ENCODE measurements around the gene PDK3.
A peak's percentile ranks its signal among the peaks of the same experiment; 100 is the strongest.

PDK3 gene

GRCh38 chrX:24485323-24485722, 20.2 kb downstream of the PDK3 start:
- H3K4me3 ChIP-seq (ENCODE audit: low read depth, low read length): no peak overlapping the region
- TF ChIP-seq CTCF (IDR thresholded peaks at IDR 0.05; ENCODE audit: low read depth, low read length, missing control alignments): no peak
- DNase-seq (ENCODE audit: low read depth): no peak
- in situ Hi-C loops (cut with HindIII; ENCODE audit: low sequenced_read_pairs): no loop called here

DNA sequence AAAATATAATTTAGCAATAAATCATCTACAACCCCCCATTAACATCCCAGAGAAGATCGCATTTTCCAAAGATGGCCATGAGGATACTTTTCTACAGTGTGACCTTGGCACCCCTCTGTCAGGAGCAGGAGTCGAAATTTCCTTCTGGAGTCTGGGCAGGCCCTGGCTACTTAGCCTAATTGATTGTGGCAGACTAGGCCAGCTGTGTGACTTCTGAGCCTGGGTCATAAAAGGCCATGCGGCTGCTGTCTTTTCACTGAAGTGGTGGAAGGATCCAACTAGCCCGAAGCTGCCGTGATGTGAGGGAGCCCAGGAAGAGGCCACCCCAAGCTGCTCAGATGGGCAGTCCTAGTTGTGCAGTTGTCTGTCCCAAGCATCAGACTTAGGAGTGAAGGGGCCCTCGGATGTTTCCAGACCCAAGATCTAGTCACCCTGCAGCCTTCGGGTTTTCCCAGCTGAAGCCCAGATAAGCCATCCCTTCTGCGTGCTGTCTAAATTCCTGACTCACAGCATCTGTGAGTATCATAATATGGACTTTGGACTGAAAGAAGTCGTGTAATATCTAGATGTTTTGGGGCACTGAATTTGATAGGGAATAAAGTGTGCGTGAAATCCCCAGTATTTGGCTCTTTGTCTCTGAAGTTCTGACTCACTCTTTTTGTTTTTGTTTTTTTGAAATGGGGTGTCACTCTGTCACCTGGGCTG, 21.0 kb downstream of the PDK3 start:
- H3K4me3 ChIP-seq (ENCODE audit: low read depth, low read length): no peak overlapping the region
- no peak for TF ChIP-seq CTCF (IDR thresholded peaks at IDR 0.05; ENCODE audit: low read depth, low read length, missing control alignments)
- in situ Hi-C loops (cut with HindIII; ENCODE audit: low sequenced_read_pairs): no loop called here
- no peak for DNase-seq (ENCODE audit: low read depth)

GRCh38 chrX:24487571-24487970, 22.5 kb downstream of the PDK3 start:
- no peak overlapping the region for H3K4me3 ChIP-seq (ENCODE audit: low read depth, low read length)
- in situ Hi-C loops (cut with HindIII; ENCODE audit: low sequenced_read_pairs): no loop called here
- no peak for TF ChIP-seq CTCF (IDR thresholded peaks at IDR 0.05; ENCODE audit: low read depth, low read length, missing control alignments)
- no peak for DNase-seq (ENCODE audit: low read depth)

- TF ChIP-seq CTCF (IDR thresholded peaks at IDR 0.05; ENCODE audit: low read depth, low read length, missing control alignments): no peak
- in situ Hi-C loops (cut with HindIII; ENCODE audit: low sequenced_read_pairs): no loop called here
- DNase-seq (ENCODE audit: low read depth): no peak
- no peak overlapping the region for H3K4me3 ChIP-seq (ENCODE audit: low read depth, low read length)
Observed at GRCh38 chrX:24491741-24492140, 26.7 kb downstream of the PDK3 start.

GRCh38 chrX:24493740-24494581, 28.9 kb downstream of the PDK3 start:
- no peak for TF ChIP-seq CTCF (IDR thresholded peaks at IDR 0.05; ENCODE audit: low read depth, low read length, missing control alignments)
- in situ Hi-C loops (cut with HindIII; ENCODE audit: low sequenced_read_pairs): no loop called here
- no peak for DNase-seq (ENCODE audit: low read depth)
- no peak overlapping the region for H3K4me3 ChIP-seq (ENCODE audit: low read depth, low read length)

GRCh38 chrX:24494647-24495075, 29.6 kb downstream of the PDK3 start:
- no peak overlapping the region for H3K4me3 ChIP-seq (ENCODE audit: low read depth, low read length)
- no peak for TF ChIP-seq CTCF (IDR thresholded peaks at IDR 0.05; ENCODE audit: low read depth, low read length, missing control alignments)
- peak; percentile 80 for DNase-seq (ENCODE audit: low read depth)
- in situ Hi-C loops (cut with HindIII; ENCODE audit: low sequenced_read_pairs): no loop called here

All from astrocyte of the cerebellum (primary cell).